HG03571 (cell line): ENCODE measurements around the gene EFHD1.
A peak's percentile ranks its signal among the peaks of the same experiment; 100 is the strongest.
"Not testable (repeated sequence)": the region's sequence is repeated elsewhere in the genome, so short reads cannot be mapped to it uniquely, and the experiment has no call there.

Experiments
- ATAC-seq: cut with Tn5 transposase; IDR thresholded peaks from one replicate; pipeline ENCODE4 v1.9.1; 2021; ENCODE audit not compliant: unreplicated experiment

Gene EFHD1

DNA sequence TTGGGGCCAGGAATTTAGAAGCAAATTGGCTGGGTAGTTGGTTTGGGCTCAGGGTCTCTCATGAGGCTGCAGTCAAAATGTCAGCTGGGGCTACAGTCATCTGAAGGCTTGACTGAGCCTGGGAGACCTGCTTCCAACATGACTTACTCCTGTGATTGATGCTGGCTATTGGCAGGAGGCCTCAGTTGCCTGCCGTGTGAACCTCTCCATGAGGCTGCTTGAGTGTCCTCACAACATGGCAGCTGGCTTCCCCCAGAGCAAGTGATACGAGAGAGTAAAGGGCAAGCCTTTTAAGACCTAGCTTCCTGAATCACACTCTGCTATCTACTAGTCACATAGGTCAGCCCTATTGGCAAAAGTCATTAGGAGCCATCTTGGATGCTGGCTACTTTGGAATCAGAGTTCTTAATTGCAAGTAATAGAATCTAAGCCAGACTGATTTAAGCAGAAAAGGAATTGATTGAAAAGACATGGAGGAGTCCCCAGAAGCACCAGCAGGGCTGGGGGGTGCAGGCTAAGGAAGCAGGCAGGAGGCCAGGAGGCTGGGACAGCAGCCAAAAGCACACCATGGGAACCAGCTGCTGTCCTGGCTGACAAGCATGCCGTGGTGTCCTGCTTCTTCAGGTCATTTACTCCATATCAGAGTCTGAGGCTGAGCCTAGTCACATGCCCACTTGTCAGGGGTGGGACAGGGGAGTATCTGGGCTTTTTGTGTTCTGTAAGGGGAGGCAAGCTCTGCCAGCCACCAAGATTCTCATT is 55.9 kb downstream of the EFHD1 start:
- no peak for ATAC-seq

DNA sequence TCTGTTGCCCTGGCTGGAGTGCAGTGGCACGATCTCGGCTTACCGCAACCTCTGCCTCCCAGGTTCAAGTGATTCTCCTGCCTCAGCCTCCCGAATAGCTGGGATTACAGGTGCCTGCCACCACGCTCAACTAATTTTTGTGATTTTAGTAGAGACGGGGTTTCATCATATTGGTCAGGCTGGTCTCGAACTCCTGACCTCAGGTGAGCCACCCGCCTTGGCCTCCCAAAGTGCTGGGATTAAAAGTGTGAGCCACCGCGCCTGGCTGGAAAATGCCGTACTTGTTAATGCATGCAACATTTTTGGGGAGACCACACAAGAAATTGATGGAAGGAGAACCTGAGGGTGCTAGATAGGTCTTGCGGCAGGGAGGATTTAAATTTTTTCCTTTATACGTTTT is 57.7 kb downstream of the EFHD1 start:
- not testable (repeated sequence) for ATAC-seq

DNA sequence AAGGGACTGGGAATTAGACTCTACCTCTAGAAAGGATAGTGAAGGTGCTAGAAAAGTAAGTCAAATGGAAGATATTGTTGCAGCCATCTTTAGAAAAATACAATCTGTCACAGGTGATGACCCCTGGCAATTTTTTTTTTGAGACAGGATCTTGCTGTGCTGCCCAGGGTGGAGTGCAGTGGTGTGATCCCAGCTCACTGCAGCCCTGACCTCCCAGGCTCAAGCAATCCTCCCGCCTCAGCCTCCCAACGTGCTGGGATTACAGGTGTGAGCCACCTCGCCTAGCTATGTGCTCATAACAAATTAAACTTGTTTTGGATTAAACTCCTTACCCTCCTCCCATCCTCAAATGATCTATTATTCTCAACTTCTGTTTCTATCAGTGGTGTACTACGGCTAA is 59.9 kb downstream of the EFHD1 start:
- no peak for ATAC-seq

DNA sequence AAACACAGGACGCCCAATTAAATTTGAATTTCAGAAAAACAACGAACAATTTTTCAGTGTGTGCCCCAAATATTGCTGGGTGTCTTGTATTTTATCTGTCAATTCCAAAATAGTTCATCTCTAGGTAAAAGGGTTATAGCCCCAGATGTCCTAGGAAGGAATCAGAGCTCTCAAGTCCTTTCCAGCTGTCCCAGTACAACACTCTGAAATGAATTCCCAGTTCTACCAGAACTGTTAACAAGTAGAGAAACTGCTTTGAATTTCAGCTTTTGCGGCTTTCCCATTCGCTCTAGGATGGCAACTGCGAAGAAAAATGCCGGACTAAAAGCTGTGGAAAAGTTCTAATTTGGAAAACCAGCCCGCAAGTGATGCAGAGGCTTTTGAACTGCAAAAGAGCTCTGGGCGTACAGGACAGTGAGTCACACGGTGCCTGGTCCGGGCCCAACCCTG is 63.2 kb downstream of the EFHD1 start:
- ATAC-seq, result no peak

DNA sequence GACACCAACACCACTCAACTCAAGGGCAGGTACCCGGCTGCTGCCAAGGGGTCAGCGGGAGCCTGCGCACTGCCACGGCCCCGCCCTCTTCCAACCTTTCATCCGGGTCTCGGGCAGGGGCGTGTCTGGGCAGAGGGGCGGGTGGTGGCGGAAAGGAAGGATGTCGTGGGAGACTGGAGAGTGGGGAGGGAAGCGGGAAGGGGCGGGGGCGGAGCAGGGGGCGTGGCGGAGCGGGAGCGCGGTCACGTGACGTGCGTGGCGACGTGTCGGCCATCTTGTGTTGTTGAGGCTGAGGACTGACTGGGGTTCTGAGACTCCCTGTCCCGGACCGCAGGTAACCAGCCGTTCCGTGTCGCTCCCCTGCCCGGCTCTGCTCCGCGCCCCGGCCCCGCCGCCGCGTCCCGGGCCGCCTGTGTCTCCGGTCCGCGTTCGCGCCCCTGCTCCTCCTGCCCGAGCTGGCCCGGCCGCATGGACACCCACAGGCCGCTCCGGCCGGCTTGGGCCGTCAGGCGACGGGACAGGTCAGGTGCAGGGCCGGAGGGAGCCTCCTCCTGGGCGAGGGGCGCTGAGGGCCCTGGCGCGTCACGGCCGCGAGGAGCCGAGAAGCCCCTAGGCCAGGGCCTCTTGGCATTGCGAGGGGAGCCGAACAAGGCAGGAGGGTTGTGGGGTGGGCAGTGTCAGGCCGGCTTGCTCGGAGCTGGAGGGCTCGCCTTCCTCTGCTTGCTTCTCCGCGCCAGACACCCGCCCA is 63.8 kb downstream of the EFHD1 start, which contains the start of gene GIGYF2:
GIGYF2 (plus strand) TSS at position 273 of the 748 bp plus-strand sequence. CDS start 37,867 bp downstream, outside the sequence.
- ATAC-seq, result peak; percentile 68

DNA sequence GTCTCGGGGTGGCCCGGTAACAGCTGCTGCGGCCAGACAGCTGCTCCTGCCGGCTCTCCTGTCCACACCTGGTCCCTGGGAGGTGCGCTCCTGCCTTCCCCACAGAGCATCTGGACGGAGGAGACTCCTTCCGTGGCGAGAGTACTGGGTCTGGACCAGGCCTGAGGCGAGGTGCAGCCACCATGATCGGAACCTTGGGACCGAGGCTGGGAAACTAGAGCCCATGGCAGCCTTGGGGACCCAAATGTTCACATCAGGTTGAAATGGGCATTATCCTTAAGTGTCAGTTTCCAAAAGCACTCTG is 64.4 kb downstream of the EFHD1 start:
- no peak for ATAC-seq

DNA sequence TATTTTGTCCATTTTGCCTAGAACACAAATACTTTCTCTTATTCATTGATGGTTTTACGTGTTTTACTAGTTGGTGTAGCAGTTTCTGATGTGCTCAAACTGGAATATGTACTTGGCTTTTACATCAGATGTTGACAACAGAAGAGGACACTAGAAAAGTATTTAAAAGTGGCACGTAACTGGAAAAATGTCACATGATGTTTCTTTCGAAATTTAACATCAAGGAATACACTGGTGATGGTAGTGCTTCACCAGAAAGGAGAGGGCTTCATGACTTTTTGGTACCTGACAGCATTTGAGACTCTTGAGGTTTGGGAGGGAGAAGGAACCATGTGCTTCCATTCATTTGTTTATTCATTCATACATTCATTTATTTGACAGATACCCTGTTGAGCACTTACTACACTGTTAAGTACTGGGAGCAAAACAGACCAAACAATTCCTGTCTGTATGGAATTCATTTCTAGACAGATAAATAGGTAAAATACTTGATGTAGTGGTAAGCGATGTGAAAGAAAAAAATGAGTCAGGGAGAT is 65.2 kb downstream of the EFHD1 start:
- ATAC-seq, result no peak

DNA sequence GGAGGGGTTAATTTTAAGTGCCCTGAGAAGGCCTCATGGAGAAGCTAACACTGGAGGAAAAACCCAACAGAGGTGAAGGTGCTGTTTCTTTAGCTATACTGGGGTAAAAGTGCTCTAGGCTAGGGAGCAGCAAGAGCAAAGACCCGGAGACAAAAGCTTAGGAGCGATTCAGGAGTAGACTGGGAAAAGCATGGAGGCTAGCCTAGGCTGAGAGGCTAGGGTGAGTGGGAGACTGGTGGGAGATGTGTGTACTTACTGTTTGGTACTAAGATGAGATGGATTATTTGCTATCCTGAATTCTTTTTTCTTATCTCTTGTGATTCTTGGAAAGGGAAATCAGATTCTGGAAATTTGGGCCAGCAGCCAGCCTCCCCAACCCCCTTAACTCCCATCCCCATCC is 65.7 kb downstream of the EFHD1 start:
- no peak for ATAC-seq

DNA sequence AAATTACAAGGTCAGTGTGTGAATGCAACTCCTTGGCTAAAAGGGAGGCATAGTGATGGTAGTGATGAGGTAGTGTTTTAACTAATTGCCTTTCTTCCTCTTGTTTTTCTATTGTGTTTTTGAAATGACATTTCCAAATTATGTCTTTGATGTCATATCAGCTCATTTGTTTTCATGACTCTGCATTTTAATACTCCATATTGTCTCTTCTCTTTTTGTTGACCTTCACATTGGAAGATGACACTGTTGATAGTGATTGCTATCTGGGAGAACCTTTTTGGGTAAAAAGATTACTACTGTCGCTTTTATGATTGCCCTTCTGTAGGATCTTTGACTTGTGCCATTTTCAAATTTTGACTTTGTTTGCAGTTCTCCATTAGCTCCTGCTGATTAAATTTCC is 66.8 kb downstream of the EFHD1 start:
- ATAC-seq, result no peak

DNA sequence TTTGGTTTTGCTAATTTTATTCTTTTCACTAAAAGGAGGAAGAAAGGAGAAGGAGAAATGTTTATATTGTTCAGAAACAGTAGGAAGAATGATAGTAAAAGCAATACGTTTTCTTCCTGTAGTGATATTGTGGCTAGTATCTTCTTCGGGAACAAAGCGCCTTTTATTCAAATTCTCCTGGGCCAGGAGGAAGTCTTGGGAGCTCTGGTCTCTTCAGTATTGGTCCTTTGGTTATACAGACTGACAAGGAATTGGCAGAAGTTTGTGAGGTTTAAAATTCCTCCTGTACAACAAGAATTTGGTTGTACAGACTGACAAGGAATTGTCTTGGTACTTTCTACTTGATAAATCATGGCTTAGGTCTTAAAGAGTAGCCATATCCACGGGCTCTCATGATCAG is 73.7 kb downstream of the EFHD1 start:
- ATAC-seq, result no peak

DNA sequence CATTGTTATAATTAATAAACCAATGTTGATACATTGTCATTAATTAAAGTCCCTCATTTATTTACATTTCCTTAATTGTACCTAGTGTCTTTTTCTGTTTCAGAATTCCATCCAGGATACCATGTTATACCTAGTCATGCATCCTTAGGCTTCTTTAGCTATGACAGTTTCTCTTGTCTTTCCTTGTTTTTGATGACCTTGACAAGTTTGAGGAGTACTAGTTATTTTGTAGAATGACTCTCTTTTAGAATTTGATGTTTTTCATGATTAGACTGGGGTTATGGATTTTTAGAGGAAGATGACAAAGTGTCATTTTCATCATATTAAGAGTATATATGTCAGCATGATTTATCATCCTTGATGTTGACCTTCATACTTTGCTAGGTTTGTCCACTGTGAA is 80.1 kb downstream of the EFHD1 start:
- no peak for ATAC-seq

DNA sequence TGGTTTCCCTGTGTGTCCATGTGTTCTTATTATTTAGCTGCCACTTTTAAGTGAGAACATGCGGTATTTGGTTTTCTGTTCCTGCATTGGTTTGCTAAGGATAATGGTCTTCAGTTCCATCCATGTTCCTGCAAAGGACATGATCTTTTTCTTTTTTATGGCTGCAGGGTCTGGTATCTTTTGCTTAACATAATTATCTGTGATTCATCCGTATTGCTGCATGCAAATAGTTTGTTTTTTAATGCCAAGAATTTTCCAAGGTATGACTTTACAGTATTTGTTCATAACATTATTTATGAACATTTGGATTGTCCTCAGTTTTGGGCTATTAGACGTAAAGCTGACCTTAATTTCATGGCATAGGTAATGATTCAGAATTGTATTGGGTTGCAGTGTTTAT is 81.6 kb downstream of the EFHD1 start:
- ATAC-seq, result no peak

DNA sequence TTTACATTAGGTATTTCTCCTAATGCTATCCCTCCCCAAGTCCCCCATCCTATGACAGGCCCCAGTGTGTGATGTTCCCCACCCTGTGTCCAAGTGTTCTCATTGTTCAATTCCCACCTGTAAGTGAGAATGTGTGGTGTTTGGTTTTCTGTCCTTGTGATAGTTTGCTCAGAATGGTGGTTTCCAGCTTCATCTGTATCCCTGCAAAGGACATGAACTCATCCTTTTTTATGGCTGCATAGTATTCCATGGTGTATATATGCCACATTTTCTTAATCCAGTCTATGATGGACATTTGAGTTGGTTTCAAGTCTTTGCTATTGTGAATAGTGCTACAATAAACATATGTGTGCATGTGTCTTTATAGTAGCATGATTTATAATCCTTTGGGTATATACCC is 86.7 kb downstream of the EFHD1 start:
- not testable (repeated sequence) for ATAC-seq

DNA sequence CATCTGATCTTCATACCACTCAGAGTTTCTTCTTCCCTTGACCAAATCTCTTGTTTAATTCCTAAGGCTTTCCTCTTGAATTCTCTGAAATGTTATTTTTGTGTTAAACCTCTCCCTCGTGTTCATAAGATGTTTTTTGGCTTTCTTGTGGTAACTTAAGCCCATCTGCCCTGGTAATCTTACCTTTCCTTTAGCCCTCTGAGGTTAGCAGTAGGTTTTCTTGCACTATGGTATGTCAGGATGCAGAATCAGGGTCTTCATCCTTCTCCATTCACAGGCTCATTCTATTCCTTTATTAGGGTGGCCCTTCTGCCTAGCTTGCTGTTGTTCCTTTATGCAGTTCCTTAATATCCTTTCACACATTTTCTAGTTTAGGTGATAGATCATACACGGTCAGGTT is 87.9 kb downstream of the EFHD1 start:
- no peak for ATAC-seq

DNA sequence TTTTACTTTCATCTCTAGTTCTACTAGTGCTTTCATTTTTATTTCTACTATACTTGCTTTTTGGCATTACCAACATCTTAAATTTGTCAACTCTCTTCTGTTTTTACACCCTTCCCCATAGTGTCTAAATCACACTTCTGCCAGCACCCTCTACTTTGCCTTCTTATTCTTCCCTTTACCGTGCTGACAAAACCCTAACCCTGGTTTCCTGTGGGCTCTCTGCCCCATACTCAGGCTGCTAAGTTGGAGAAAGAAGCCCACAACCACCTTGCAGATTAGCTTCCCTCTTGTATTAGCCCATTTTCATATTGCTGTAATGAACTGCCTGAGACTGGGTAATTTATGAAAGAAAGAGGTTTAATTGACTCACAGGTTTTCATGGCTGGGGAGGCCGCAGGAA is 88.5 kb downstream of the EFHD1 start:
- no peak for ATAC-seq

DNA sequence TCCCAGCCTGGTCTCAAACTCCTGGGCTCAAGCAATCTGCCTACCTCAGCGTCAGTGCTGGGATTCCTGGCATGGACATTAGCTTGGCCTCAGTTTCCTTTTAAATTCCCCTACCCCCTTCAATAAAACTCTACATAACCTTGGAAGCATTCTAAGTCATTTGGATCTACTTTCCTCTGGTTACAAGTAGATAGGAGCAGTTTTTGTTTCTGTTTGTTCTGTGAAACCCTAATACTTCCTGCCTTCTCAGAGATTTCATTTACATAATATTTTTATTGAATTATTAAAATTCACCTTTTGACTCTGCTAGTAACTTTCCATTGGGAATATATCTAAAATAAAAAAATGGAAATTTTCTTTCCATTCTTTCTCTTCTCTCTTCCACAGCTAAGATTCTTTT is 89.6 kb downstream of the EFHD1 start:
- no peak for ATAC-seq

DNA sequence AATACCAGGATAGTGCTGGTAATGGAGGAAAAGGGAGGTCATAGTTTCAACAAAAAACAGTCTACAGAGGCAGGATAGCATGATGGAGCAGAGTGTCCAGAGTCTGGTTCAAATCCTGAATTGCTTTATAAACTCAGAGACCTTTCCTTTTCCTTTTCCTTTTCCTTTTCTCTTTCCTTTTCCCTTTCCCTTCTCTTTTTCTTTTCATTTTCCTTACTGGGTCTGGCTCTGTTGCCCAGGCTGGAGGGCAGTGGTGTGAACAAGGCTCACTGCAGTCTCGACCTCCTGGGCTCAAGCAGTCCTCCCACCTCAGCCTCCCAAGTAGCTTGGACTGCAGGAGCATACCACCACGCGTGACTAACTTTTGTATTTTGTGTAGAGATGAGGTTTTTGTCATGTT is 95.4 kb downstream of the EFHD1 start:
- ATAC-seq, result no peak

DNA sequence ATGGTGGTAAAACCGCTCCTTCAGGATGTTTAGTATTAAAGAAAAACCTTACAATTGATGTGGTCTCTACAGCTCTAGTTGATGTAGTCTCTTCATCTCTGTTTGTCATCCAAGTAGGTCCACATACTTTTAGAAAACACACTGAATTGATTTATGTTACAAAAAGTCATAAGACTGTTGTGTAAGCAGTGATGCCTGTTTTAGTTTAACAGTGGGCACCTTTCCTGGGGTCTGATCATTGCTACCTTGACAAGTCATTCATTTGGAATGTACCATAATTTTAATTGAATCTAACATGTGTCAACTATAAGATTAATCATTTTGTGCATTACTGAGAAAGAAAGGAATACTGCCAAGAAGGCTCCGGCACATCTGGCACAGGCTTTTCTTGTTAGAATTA is 98.1 kb downstream of the EFHD1 start:
- no peak for ATAC-seq
